HS-27A (cell line): ENCODE measurements around the gene RPL36A.

ENCODE experiments used
- DNase-seq: peaks from one replicate; pipeline ENCODE4 v3.0.0-alpha.2; 2012; ENCODE audit warnings: low read depth, missing footprints

The RPL36A gene

GRCh38 chrX:101390664-101391525 is at the start of gene RPL36A:
RPL36A (plus strand) TSS chrX:101391011; CDS start chrX:101391044, 33 bp downstream.
- peak; percentile 70 for DNase-seq

GRCh38 chrX:101347859-101348451 is 42.9 kb upstream of the RPL36A start:
- DNase-seq: no peak

GRCh38 chrX:101348452-101349192 is 42.2 kb upstream of the RPL36A start, which contains the start of gene TIMM8A:
TIMM8A (minus strand) TSS chrX:101348742; CDS start chrX:101348664, 78 bp downstream.
- peak; percentile 38 for DNase-seq

GRCh38 chrX:101349193-101349562 is 41.6 kb upstream of the RPL36A start:
- DNase-seq: no peak

- DNase-seq: no peak
These were observed 33.5 kb upstream of the RPL36A start for GRCh38 chrX:101357166-101357795.

- DNase-seq: no peak
These were observed 30.8 kb upstream of the RPL36A start for GRCh38 chrX:101359966-101360365.

- DNase-seq: no peak
These were observed 30.4 kb upstream of the RPL36A start for GRCh38 chrX:101360390-101360789.

- no peak for DNase-seq
These were observed 28.7 kb upstream of the RPL36A start for GRCh38 chrX:101362116-101362515.

GRCh38 chrX:101362757-101363156 is 28.1 kb upstream of the RPL36A start:
- no peak for DNase-seq

GRCh38 chrX:101365301-101365795 is 25.5 kb upstream of the RPL36A start:
- DNase-seq: no peak

GRCh38 chrX:101368800-101369199 is 22.0 kb upstream of the RPL36A start:
- DNase-seq: no peak

GRCh38 chrX:101369687-101370086 is 21.1 kb upstream of the RPL36A start:
- no peak for DNase-seq

- no peak for DNase-seq
These were observed 19.8 kb upstream of the RPL36A start for GRCh38 chrX:101370888-101371504.

GRCh38 chrX:101377547-101377946 is 13.3 kb upstream of the RPL36A start:
- DNase-seq: no peak

GRCh38 chrX:101383679-101384205 is 7.1 kb upstream of the RPL36A start:
- DNase-seq: no peak

- DNase-seq: no peak
These were observed 5.7 kb upstream of the RPL36A start for GRCh38 chrX:101385026-101385684.

- DNase-seq: no peak
These were observed 4.8 kb upstream of the RPL36A start, which contains the start of gene BTK for GRCh38 chrX:101385795-101386541. BTK (minus strand) TSS chrX:101386191; CDS start chrX:101375284, 10,907 bp downstream.

GRCh38 chrX:101386542-101386885 is 4.3 kb upstream of the RPL36A start:
- no peak for DNase-seq

- no peak for DNase-seq
These were observed 2.2 kb upstream of the RPL36A start for GRCh38 chrX:101388604-101389003.

- DNase-seq: no peak
These were observed 1.0 kb downstream of the RPL36A start for GRCh38 chrX:101391831-101392230.
